Right lobe of liver (tissue), 6 donors: Measurements from ENCODE around the gene PTH2. TPM values are rescaled to one million over a fixed set of nuclear protein-coding genes. Genes with fewer than 3 reads are reported as not detected.

Experiments used
- ATAC-seq, 4 donors: fragments of 200-7000 bp; cut with Tn5 transposase; one replicate each; pipeline ENCODE4 v1.9.1; 2020; ENCODE audit warnings: mild to moderate bottlenecking in 4 of 4, moderate library complexity in 4 of 4
- DNase-seq, 3 donors: peaks; one replicate each; pipeline ENCODE4 v3.0.0-alpha.2; 2020
- H3K27ac ChIP-seq, 3 donors: fragments of 200-600 bp; one replicate each; pipeline ENCODE4 v1.8.0; 2022
- H3K27me3 ChIP-seq, 2 donors: fragments of 200-600 bp; one replicate each; pipeline ENCODE4 v1.8.0; 2022
- H3K36me3 ChIP-seq, 4 donors: fragments of 200-600 bp; sonication (generic) in 1 of 4; one replicate each; pipeline versions ENCODE4 v1.5.1 to v1.8.0; 2017 to 2022; ENCODE audit warnings: control low read depth in 1 of 4
- H3K4me1 ChIP-seq, 4 donors: fragments of 200-600 bp; sonication (generic) in 1 of 4; one replicate each; pipeline versions ENCODE4 v1.5.1 to v1.8.0; 2017 to 2022; ENCODE audit warnings: control low read depth in 1 of 4
- H3K4me3 ChIP-seq, 3 donors: fragments of 200-600 bp; one replicate each; pipeline ENCODE4 v1.8.0; 2022
- H3K9me3 ChIP-seq, 4 donors: fragments of 200-600 bp; sonication (generic) in 1 of 4; one replicate each; pipeline versions ENCODE4 v1.5.1 to v1.8.0; 2017 to 2022; ENCODE audit warnings: control low read depth in 1 of 4
- CTCF ChIP-seq, 4 donors: fragments of 200-600 bp in 3 of 4; fragments of 450-650 bp in 1 of 4; IDR thresholded peaks; one replicate each; pipeline versions ENCODE4 v1.5.1 to v1.8.0; 2016 to 2022; ENCODE audit warnings: antibody characterized with exemption in 4 of 4, mild to moderate bottlenecking in 2 of 4
- POLR2A ChIP-seq: fragments of 450-650 bp; IDR thresholded peaks from one replicate; pipeline ENCODE4 v1.6.1; 2017; ENCODE audit warnings: antibody characterized with exemption, mild to moderate bottlenecking
- WGBS: methylation state at CpG from one replicate; pipeline ENCODE4 v1.1.6; 2018; ENCODE audit warnings: low coverage, low lambda C conversion rate; ENCODE audit not compliant: insufficient coverage; ENCODE audit errors: missing lambda C conversion rate; 5-methylcytosine and 5-hydroxymethylcytosine counted together
- intact Hi-C, 2 donors: fragments of 100-400 bp; cut with DNase I; formaldehyde crosslinking; loops; one replicate each; pipeline versions ENCODE4 v1.11.2 to v1.14.1; 2022
- total RNA-seq, 6 experiments: library from RNA; depleted of rRNA in 2 of 6; stranded (reverse); fragments of >200 nt in 2 of 6; fragmentation: NEBNext Ultra II Directional in 3 of 6; extraction: Animal tissue kit (Norgen Biotek cat#: 25700) in 3 of 6; gene quantifications; one replicate each; pipeline versions ENCODE4 v1.1.0 to v1.2.4, GENCODE V29; 2016 to 2023
- donor health status: DM: no; HTN: yes; CAD: no.
- donor health status: DM: no; HTN: no; CAD: no.
- donor health status: DM: no; HTN: no; CAD: no.
- donor health status: DM: no; HTN: yes; CAD: no.
- donor health status: DM: no; HTN: yes; CAD: no.

PTH2 gene
- total RNA-seq, 6 experiments from 2014 or later, result not detected

- DNase-seq (no peak), ATAC-seq (peak; percentile 23 to 48 (median 33))
- H3K4me1 ChIP-seq, result no peaks in the 10 kb centered on the region
- no peaks in the 10 kb centered on the region for H3K9me3 ChIP-seq
- WGBS, result 49% methylated on average over 3 of the region's 5 CpGs
- H3K4me3 ChIP-seq, result no peak overlapping the region
- TF ChIP-seq CTCF (IDR thresholded peaks at IDR 0.05) (no peak), POLR2A (no peak)
- no peak overlapping the region for H3K27ac ChIP-seq
- no peaks in the 10 kb centered on the region for H3K27me3 ChIP-seq
- H3K36me3 ChIP-seq, result no peaks in the 10 kb centered on the region
- intact Hi-C loops, result no loop called here
Observed at GRCh38 chr19:49409441-49410029, 13.7 kb downstream of the PTH2 start.

GRCh38 chr19:49408816-49409440 lies 14.3 kb downstream of the PTH2 start:
- no peaks in the 10 kb centered on the region for H3K36me3 ChIP-seq
- WGBS, result 50% methylated on average over 4 of the region's 8 CpGs
- H3K4me1 ChIP-seq, result no peaks in the 10 kb centered on the region
- intact Hi-C loops, result no loop called here
- H3K4me3 ChIP-seq, result no peak overlapping the region
- H3K27me3 ChIP-seq, result no peaks in the 10 kb centered on the region
- TF ChIP-seq POLR2A (no peak), CTCF (IDR thresholded peaks at IDR 0.05) (no peak)
- DNase-seq (no peak), ATAC-seq (peak in 2 of 4 donors; percentile 16 to 18)
- no peak overlapping the region for H3K27ac ChIP-seq
- no peaks in the 10 kb centered on the region for H3K9me3 ChIP-seq

GRCh38 chr19:49407482-49408015 lies 15.7 kb downstream of the PTH2 start:
- no peak for DNase-seq
- intact Hi-C loops, result no loop called here
- 68% methylated on average over 13 of the region's 16 CpGs for WGBS
- Histone ChIP-seq H3K27me3 (no peaks in the 10 kb centered on the region), H3K27ac (no peak overlapping the region), H3K9me3 (no peaks in the 10 kb centered on the region), H3K4me3 (no peak overlapping the region), H3K4me1 (no peaks in the 10 kb centered on the region), H3K36me3 (no peaks in the 10 kb centered on the region)
- no peak for ATAC-seq
- TF ChIP-seq POLR2A, result no peak
- TF ChIP-seq CTCF (IDR thresholded peaks at IDR 0.05), result no peak

GRCh38 chr19:49407079-49407478 lies 16.2 kb downstream of the PTH2 start:
- H3K4me3 ChIP-seq, result no peak overlapping the region
- intact Hi-C loops, result no loop called here
- DNase-seq (no peak), ATAC-seq (no peak)
- H3K27ac ChIP-seq, result no peak overlapping the region
- H3K4me1 ChIP-seq, result no peaks in the 10 kb centered on the region
- TF ChIP-seq POLR2A (no peak), CTCF (IDR thresholded peaks at IDR 0.05) (no peak)
- no peaks in the 10 kb centered on the region for H3K27me3 ChIP-seq
- H3K9me3 ChIP-seq, result no peaks in the 10 kb centered on the region
- H3K36me3 ChIP-seq, result no peaks in the 10 kb centered on the region
- no CpG with 5 or more reads among the region's 7 CpGs for WGBS
